ENCODE results near the gene CD1B.

Gene CD1B

DNA sequence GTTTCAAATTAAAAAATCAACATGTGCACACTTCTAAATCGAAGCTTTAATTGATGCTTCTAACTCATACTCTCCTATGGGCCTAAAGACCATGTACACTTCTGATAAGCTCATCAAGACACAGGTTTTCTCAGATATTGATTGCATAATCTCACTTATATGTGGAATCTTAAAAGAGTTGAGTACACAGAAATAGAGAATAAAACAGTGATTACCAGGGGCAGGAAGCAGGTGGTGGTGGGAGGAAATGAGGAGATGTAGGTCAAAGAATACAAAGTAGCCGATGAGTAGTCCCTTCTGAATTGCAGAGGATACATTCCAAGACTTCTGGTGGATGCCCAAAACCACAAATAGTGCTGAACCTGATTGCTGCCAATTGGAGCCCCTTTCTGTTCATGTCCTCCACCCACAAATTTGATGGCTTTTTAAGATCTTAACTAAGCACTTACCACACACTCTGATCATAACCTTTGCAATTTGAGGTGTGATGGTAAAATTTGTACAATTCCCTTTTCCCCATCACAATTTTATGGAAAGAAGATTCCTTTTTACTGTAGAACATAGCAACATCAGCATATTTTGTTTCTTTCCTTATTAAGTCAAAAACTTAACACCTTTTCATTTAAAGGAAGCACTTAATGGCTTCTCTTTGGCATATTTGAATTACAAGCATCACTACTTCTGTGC, 3.3 kb upstream of the CD1B start:
- no peak overlapping the region for H3K4me3 ChIP-seq (ENCODE audit: low read length)
- TF ChIP-seq ZNF274 (IDR thresholded peaks at IDR 0.05; ENCODE audit: low read depth, low read length) = no peak

DNA sequence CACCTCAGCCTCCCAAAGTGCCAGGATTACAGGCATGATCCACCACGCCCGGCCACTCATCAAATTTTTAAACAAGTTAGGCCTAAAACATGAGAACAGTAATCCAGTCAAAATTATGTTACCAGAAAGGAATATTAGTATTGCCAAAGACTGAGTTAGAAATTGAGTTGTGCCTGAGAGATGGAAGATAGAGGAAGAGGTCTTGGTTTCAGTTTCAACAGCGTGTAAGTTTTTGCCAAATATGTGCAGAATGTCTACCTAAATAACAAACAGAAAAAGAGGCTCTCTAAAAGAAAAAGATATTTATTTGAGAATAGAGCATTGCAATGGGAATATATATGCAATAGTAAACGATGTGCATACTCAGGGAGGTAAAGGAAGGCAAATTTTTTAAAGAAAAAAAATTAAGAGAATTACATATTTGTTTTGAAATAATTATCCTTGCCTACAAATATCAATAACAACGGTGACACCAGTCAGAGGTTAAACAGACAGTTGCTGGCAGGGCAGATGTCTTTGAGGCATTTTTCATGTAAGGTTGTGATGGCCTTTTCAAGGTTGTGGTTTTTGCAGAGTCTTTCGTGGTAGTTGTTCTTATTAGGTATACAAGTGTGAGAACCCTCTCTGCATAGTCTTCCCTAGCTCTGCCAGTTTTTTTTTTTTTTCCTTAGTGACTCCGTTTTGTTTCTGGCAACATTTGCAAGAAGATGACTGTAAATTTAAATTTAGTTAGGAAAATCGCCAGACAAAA, 2.2 kb upstream of the CD1B start:
- no peak overlapping the region for H3K4me3 ChIP-seq (ENCODE audit: low read length)
- no peak for TF ChIP-seq ZNF274 (IDR thresholded peaks at IDR 0.05; ENCODE audit: low read depth, low read length)

DNA sequence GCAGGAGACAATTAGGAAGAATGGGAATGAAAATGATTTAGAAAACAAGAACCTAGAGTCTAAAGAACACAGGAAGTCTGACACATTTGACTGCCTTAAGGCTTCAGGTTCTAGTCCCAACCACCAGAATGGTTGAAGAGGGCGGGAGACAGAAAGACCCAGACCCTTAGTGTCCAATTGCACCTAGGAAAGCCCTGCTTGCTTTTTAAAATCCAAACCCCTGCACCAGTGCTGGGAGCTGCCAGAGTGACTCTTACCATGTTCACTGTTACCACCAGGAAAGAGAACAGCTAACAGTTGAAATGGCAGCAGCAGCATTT, 265 bp downstream of the CD1B start:
- H3K4me3 ChIP-seq (ENCODE audit: low read length) = no peak overlapping the region
- no peak for TF ChIP-seq ZNF274 (IDR thresholded peaks at IDR 0.05; ENCODE audit: low read depth, low read length)

DNA sequence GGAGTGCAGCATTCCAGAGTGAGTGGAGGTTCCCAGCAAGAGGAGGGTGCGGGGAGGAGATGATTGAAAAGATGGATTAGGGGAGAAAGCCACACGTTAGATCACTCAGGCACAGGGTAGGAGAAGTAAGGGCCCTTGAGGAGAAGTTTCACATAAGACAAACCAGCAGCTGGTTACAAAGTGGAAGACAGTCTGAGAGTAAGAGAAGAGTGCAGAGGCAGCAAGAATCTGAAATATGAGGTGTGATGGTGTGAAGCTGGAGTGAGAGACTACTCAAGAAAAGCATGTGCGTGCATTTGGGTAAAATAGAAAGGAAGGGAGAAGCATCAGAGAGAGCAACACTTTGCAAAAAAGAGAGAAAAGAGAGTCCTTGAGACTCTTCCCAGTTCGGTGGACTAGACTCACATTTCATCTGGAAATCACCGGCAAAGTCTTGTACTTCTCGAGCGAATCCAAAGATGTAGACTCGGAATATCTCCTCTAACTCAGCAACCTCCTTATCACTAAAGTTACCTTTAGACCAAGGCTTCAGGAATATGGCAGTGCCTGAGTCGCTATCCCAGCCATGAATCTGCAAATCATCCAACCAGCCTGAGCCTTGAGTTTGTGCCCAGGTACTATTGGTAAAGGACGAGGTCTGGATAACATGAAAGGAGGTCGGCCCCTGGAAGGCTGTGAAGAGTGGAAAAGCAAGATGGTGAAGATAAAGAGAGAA, 783 bp downstream of the CD1B start:
- TF ChIP-seq ZNF274 (IDR thresholded peaks at IDR 0.05; ENCODE audit: low read depth, low read length) = no peak
- H3K4me3 ChIP-seq (ENCODE audit: low read length) = no peak overlapping the region

DNA sequence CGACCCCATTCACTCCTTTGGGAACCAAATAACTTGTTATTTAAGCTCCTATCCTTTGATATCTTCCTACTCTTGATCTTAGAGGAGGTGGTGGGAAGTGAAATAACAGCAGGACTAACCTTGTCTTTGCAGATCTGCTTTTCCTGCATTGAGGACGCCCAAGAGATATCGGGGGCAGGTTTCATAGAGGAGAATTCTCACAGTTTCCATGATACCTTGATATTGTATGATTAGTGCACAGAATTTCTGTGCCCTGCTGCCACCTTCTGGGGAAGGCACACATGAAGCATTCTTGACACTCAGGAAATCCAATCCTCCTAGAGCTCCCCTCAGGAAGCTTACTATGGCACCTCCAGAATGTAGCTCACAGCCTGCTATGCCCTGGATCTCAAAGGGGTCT, 1.6 kb downstream of the CD1B start:
- no peak overlapping the region for H3K4me3 ChIP-seq (ENCODE audit: low read length)
- TF ChIP-seq ZNF274 (IDR thresholded peaks at IDR 0.05; ENCODE audit: low read depth, low read length) = no peak

DNA sequence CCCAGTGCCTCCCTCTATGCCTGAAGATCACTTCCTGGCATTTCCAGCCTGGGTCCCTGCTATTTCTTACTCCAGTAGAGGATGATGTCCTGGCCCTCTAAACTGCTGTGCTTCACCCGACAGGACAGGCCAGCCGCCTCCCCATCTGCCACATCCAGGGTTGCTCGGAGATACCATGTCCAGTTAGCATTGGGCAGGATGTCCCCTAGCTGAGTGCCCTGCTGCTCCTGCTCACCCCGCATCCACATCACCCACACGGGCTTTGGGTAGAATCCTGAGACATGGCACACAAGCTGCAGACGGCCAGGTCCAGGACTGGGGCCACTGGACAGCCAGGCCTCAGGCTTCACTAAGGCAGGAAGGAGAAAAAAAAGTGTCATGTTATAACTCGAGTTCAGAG, 2.0 kb downstream of the CD1B start:
- TF ChIP-seq ZNF274 (IDR thresholded peaks at IDR 0.05; ENCODE audit: low read depth, low read length) = no peak
- no peak overlapping the region for H3K4me3 ChIP-seq (ENCODE audit: low read length)

DNA sequence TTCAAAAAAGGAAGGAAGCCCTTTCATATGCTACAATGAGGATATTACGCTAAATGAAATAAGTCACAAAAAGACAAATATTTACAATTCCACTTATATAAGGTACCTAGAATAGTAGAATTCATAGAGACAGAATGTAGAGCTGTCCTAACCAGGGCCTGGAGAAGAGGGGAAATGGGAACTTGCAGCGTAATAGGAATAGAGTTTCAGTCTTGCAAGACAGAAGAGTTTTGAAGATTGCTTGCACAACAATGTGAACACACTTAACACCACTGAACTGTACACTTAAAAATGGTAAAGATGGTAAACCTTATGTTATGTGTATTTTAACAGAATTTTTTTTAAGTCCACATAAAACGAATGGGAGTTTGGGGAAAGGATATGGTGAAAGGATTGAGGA, 2.9 kb downstream of the CD1B start:
- TF ChIP-seq ZNF274 (IDR thresholded peaks at IDR 0.05; ENCODE audit: low read depth, low read length) = no peak
- no peak overlapping the region for H3K4me3 ChIP-seq (ENCODE audit: low read length)

DNA sequence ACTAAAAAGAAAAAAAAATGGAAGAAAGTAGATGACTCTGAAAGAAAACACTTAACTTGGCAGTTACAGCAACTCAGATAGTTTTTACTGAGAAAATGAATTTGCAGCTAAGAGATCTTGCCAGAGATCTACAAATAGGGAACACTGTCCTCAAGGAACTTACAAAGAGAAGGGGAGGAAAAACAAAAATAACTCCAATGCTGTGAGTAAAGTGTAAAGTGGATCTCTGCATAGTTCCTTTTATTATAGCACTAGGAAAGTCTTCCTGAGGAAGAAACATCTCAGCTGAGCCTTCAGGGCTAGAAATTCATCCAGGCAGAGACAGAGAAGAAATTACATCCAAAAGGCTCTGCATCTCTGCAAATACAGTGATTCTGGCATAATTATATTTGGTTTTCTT, 3.9 kb downstream of the CD1B start:
- H3K4me3 ChIP-seq (ENCODE audit: low read length) = no peak overlapping the region
- no peak for TF ChIP-seq ZNF274 (IDR thresholded peaks at IDR 0.05; ENCODE audit: low read depth, low read length)

DNA sequence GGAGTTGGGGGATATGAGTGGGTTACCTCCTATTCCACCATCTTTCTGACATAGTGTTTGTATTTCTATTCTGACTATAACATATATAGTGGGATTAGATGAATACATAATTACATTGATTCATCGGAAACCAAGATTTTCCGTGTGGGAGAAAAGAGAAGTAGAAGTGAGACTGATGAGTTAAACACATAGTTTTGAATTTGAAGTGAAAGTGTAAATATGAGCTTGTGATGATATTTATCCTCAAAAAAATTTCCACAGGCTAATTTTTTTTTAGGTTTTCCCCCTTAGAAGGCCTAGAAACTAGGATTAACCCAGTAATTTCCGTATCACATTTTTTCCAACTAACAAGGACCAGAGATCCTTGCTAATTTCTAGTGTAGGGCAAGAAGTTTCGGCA, 6.9 kb downstream of the CD1B start:
- TF ChIP-seq ZNF274 (IDR thresholded peaks at IDR 0.05; ENCODE audit: low read depth, low read length) = no peak
- no peak overlapping the region for H3K4me3 ChIP-seq (ENCODE audit: low read length)

DNA sequence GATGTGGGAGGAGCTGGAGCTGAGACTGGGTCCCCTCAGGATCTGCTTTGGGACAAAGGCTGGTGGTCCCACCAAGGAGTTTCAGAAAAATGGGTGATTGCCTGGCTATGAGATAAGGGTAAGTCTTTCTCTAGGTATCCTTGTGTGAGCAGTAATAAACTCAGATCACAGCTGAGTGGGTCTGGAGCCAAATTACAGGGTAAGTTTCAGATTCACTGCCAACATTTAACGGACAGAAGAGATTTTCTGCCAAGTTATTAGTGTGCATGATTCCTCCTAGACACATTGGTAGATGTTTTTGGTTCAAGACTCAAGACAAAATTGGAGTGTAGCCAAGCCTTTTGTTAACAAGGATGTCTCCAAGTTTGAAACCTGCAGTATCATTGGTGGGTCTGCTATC, 7.5 kb downstream of the CD1B start:
- TF ChIP-seq ZNF274 (IDR thresholded peaks at IDR 0.05; ENCODE audit: low read depth, low read length) = no peak

DNA sequence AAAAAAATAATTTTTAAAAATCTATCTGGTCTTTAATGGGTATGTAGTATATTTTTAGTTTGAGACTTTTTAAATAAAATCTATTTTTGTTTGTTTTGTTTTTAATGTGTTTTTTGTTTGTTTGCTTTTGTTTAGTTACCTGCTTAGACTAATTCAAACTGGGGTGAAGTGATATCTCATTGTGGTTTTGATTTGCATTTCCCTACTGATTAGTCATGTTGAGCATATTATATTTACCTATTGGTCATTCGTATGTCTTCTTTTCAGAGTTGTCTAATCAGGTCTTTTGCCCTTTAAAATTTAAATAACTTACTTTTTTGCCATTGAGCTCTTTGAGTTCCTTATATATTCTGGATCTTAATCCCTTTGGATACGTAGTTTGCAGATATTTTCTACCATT, 20.3 kb downstream of the CD1B start:
- no peak overlapping the region for H3K4me3 ChIP-seq (ENCODE audit: low read length)
- TF ChIP-seq ZNF274 (IDR thresholded peaks at IDR 0.05; ENCODE audit: low read depth, low read length) = no peak

More for the DNA sequence above, 7.5 kb downstream of the CD1B start:
- H3K4me3 ChIP-seq (ENCODE audit: low read length) = no peak overlapping the region

DNA sequence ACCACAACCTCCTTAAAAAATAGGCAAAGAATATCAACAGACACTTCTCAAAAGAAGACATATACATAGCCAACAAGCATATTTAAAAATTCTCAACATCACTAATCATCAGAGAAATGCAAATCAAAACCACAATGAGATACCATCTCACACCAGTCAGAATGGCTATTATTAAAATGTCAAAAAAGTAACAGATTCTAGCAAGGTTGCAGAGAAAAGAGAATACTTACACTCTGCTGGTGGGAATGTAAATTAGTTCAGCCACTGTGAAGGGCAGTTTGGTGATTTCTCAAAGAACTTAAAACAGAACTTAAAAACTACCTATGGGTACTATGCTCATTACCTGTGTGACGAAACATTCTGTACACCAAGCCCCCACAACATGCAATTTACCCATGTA, 20.7 kb downstream of the CD1B start:
- TF ChIP-seq ZNF274 (IDR thresholded peaks at IDR 0.05; ENCODE audit: low read depth, low read length) = no peak
- H3K4me3 ChIP-seq (ENCODE audit: low read length) = no peak overlapping the region

DNA sequence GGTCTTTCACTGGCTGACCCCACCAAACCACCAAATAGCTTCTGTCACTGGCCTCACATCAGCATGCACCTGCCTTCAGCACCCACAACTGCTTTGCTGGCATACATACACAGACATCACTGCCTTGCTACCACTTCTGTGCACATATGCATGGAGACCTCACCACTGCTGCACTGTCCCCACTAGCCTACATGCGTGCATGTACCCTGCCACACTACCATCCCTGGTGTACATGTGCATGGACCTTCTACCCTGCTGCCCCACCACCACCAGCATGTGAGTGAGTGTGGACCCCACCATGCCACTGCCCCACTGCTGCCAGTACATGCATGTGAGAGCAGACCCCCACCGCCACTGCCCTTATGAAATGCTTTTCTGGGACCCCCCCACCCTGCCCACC, 35.5 kb downstream of the CD1B start:
- TF ChIP-seq ZNF274 (IDR thresholded peaks at IDR 0.05; ENCODE audit: low read depth, low read length) = no peak
- H3K4me3 ChIP-seq (ENCODE audit: low read length) = no peak overlapping the region

DNA sequence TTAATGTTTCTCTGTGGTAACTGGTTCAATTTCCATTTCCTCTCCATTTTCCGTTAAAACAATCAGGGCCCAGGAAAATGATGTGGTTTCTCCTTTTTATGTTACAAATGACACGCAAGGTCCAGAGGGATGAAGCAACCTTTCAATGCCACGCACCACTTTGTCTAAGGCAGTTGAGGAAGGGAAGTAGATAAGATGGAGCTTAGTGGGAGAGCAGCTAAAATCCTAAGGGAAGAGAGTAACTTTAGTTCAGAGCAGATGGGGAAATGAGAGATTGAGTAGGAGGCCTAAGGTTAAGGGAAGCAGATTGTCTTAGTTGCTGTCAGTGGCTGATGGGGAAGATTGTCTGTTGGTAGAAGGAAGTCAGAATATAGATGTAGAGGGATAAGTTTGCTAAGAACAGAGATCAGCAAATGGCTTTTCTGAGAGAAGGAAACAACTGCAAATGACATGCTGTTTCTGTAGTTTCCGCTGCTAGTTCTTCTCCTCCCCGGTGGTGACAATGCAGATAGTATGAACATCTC, 40.9 kb downstream of the CD1B start:
- peak overlapping the region; percentile 40; the same call in 1 of the 2 replicates for H3K4me3 ChIP-seq (ENCODE audit: low read length)
- TF ChIP-seq ZNF274 (IDR thresholded peaks at IDR 0.05; ENCODE audit: low read depth, low read length) = no peak

DNA sequence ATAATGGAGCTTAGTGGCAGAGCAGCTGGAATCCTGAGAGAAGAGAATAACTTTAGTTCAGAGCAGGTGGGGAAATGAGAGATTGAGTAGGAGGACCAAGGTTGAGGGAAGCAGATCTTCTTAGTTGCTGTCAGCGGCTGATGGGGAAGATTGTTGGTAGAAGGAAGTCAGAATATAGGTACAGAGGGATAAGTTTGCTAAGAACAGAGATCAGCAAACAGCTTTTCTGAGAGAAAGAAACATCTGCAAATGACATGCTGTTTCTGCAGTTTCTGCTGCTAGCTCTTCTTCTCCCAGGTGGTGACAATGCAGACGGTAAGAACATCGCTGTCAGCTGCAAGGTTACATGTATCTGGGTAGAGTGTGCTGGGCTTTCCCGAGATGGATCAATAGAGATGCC, 41.5 kb downstream of the CD1B start, which contains the start of gene CD1C:
TSS of gene CD1C (plus strand) at position 113 of the 400 bp plus-strand sequence. CDS start at position 255, 142 bp downstream.
- TF ChIP-seq ZNF274 (IDR thresholded peaks at IDR 0.05; ENCODE audit: low read depth, low read length) = no peak
- H3K4me3 ChIP-seq (ENCODE audit: low read length) = peak within 1 kb of the TSS; percentile 40; the same call in 1 of the 2 replicates
